D341Med (cell line): ENCODE results near the gene DPEP3.

Source experiments
- DNase-seq: peaks from one replicate; pipeline ENCODE4 v3.0.0; 2012; ENCODE audit warnings: low spot score

The DPEP3 gene

DNA sequence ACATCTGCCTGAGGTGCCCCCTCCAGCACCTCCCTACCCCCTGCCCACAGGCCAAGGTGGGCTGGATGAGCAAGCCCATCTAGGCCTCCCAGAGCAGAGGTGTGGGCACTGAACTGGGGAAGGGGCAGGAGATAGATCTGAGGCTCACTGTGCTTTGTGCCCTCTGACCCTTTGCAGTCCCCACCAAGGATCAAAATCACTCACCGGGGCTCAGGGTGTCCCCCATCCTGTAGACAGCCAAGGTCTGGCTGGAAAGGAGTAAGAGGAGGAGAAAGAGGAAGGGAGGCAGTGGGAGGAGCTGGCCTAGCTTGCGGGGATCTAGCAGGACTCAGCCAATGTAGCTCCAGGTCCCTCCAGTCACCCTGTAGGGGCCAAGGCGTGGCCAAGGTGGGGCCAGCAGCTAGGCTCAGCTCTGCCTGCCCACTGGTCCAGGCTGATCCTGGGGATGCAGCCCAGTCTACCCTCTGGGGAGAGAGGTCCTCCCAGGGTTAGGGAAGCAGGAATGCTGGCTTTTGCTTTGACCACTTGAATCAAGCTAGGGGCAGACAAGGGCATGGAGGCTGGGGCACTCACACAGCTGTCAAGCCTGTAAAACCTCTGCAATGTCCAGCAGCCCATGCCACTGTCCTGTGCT is 13.6 kb downstream of the DPEP3 start:
- DNase-seq = no peak

DNA sequence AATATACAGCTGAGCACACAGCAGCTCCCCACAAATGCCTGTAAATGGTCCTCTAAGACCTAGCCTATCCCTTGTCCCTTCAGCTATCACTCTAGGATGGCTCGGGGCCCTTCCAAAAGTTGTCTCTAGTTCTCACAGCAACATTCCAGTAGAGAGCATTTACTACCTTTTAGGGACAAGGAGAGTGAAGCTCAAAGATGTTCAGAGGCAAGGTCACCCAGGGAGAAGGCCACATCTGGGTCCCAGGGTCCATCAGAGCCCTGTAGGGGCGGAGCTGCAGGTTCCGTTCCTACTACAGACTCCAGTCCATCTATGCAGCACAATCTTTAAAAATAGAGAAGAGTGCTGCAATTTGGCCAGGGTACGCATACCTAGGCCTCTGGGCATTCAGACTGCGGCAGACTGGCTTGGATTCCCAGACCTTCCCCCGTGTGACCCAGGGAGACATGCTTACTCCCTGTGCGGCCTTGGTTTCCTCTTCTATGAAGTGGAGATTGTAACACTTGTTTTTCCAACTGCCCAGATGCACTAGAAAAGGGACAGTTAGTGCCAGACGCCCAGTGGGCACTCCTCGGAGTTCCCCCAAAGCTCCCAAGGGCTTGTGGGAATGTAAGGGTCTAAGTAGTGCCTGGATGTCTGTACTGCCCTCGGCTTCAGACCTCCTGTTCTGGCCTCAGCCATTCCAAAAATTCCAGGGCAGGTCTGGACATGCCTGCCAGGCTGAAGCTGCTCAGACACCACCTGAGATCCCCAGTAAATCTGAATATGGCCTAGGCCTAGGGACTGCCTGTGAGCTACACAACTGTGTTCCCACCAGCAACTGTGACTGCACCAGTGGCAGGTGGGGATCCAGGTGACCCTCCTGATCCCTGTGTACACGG is 14.4 kb downstream of the DPEP3 start:
- DNase-seq = no peak

DNA sequence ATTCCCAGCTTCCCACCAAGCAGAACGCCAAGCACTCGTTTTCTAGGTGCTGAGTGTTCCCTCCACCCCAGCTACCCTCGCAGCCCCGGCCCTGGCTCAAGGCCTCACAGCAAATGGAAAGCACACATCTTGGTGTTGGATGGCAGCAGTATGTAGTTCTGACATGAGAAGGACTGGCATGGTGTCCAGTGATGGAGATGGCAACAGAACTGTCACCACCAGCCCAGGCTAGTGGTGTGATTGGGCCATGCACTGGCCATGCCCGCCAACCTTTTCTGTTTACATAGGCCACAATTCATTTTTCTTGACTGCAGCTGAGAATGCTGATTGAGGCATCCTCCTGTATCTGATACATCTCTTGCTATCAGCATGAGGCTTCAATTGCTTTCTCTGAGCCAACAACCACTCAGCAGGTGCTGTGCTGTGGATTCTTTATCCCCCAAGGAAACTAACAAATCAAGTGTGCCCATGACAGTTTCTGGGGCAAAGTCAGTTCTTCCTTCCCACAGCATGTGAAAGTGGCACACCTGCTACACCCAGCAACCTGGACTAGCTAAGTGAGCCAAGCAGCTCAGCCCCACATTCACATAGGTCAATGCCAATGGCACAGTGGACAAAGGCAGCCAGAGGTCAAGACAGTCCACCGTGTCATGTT is 15.7 kb downstream of the DPEP3 start:
- DNase-seq = no peak

DNA sequence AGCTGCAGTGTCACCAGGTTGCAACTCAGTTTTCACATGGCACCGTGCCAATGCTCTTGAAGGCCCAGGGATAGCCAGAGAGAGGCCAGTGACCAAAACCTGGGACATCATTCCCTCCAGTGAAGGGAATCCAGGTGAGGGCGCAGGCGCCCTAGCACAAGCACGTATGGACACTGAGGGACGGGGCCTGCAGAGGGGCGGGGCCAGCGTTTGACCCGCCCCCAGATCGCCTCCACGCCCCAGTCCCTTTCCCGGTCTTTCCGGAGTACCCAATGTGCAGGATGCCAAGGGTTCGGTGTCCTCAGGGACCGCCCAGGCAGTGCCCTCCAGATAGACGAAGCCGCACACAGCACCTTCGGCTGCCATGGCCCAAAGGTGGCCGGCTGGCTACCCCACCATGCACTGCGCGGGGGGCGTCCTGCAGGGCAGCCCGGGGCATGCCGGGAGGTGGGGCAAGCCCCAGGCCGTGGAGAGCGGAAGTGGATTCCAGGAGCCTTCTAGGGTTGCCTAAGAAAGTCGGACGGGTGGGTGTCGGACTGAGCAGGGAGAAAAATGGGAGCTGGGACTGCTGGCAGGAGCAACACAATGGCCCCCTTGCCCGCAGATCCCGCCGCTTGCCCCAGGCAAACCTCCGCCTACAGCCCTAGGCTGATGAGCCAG is 16.5 kb downstream of the DPEP3 start:
- no peak for DNase-seq

DNA sequence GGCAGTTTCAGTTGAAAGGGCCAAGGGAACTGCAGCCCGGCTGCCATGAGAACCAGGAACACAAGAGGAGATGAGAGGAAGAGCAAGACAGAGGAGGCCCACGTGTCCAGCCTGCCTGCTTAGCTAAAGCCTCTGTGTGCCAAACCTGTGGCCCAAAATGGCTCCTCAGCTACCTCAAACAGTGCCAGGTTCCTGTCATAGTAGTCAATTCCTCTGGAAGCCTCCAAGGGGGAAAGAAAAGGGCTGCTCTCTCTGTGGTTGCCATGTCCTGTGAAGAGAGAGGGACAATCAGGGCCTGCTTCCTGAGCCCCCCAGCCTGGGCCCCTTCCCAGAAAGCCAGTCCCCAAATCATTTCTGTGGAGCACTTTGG is 17.0 kb downstream of the DPEP3 start:
- DNase-seq = no peak

DNA sequence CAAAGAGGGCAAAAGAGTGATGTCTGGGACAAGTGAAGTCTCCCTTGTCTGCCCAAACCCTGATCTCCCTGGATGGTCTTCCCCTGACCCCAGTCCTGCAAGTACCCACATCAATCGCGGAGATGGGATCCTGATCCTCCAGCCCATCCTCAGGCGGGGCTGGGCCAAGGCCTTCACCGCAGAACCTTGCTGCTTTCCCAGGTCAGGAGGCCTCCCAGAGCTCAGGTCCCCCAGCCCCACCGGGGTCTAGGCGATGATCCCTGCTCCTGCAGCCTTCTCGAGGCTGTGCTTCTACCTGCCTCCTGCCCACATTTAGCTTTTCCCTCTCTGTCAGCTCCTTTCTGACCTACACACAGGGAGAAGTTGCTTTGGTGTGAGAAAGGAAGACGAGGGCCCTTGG is 18.2 kb downstream of the DPEP3 start:
- DNase-seq = no peak

DNA sequence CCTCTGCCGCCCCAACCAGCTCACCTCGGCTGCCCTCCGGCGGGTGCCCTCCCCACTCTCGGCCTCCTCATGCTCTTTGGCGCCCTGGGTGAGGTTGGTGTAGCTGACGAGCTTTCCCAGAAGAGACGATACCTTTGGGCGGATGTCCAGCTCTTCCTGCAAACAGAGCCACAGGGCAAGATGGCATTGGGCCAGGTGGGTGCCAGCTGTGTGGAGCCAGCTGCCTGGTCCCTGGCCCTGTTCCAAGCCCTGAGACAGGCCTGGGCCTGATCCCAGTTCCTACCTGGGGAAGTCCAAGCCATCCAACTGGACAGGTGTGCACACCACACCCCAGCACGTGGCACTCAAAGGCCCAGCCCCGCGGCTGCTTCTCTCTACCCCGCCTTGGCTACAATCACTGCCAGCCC is 18.7 kb downstream of the DPEP3 start:
- DNase-seq = no peak

DNA sequence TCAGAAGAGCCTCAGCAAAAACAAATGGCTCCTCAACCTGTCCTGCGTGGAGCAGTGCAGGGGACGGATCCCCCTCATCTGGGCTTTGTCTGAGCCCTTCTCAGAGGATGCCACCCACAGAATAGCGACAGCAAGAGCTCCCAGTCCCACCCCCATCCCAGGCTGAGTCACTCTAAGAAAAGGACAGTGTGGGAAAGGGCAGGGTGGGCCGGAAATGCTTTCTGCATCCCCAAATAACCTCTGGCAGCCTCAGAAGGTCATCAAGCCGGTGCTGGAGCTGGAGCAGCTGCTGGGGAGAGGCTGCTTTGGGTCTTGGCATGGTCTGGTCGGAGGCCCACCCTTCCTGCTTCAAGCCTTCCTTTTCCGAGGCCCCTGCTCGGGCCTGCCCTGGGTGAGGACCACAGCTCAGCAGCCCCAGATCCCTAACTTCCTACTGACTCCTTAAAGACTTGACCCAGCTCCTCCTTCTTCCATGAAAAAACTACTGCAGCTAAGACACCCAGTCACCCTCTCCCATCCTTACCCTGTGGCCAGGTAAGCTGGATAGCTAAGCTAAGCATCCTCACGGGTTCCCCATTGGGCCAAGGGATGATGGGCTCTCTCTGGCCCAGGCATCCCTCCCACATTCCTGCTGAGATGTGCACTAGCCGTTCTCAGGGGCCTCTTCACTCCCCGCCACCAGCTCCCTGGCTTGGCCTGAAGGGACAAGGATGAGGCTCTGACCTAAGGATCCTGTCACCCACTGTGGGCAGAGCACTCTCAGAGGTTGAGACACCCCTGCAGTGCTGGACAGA is 20.6 kb downstream of the DPEP3 start:
- DNase-seq = no peak

DNA sequence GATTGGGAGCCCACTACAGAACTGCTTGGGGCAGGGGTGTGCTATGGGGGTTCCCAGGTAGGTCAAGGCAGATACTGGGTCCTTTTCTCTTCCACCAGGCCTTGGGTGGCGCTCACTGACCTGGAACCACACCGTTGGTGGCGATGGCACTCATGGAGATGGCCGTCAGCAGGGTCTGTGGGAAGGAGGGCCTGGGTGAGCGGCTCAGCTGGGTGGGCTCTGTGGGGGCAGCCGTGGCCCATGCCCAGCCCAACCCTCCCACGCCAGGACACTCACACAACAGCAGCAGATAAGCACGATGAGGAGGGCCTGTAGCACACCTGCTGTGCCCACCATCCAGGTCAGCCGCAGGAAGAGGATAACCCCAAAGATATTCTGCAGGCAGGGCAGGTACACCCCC is 22.7 kb downstream of the DPEP3 start:
- no peak for DNase-seq

DNA sequence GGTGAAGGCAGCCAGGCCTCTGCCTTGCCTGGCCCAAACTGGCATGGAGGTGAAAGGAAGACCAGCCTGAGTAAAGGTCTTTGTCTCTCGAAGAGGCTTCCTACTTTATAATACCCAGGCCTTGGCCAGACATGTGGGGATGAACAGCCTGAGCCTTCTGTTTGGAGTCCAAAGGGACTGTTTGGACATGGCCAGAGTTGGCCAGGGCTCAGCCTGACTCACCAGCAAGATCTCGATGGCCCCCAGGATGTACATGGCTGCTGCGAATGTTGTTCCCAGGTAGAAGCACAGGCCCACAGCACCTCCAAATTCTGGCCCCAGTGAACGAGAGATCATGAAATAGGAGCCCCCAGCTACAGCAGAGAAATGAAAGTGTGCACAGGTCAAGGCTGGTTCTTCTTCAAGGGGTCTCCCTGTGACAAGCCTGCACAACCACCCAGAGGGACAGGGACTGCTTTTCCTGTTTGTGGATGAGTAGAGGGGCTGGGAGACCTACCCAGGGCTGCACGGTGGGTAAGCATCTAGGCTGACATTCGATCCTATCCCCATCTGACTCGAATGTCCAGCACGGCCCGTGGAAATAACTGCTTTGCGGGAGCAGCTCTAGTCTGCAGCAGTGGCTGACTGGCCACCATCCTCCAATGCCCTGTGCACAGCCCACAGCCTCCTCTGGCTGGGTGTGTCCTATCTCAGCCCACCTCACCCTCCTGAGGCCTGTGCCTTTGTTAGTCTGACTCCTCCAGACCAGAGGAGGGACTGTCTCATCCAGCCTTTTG is 25.7 kb downstream of the DPEP3 start:
- no peak for DNase-seq

DNA sequence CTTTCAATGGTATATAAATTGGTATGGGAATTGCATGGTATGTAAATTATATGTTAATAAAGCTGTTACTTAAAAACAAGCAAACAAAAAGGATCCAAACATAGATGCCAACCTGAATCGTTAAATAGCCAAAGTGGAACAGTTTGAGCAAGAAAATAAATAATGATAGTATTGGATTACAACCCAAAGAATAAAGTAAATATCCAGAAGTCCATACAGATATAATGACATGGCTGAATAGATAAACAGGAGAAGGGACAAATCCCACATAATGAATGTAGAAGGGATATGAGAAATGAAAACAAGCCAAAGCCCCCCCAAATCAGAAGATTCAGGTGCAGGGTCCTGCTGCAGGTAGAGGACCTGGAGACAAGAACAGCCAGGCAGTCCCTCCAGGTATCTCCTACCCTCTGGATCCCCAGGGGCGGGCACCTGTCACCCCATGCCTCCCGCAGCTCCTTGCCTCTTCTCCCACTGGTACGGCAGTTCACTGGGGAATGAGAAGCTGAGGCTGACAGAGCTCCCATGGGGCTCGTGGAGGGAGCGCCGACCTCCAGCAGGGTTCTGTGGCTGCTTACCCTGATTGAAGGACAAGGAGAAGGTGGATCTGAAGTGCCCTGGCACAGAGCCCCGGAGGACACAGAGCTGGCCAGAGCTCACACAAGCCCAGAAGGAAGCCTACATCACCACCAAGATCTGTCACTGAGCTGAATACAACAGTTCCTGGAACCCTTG is 26.5 kb downstream of the DPEP3 start:
- no peak for DNase-seq

DNA sequence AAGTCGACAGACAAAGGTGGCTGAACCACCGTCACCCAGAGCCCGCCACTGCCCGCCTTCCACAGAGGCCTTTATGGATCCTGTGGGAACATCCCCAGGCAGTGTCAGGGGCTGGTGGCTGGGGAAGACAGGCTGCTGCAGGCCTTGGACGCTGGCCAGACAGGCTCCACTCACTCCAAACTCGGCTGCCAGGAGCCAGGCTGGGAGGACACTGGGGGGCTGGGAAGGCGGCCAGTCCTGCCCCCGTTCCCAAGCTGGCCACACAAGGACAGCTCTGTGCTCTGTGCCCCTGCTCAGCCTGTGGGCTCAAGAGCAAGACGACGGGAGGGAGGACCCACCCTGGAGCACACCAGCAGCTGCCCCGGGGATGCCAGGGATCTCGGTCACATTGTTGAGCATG is 28.8 kb downstream of the DPEP3 start:
- no peak for DNase-seq

DNA sequence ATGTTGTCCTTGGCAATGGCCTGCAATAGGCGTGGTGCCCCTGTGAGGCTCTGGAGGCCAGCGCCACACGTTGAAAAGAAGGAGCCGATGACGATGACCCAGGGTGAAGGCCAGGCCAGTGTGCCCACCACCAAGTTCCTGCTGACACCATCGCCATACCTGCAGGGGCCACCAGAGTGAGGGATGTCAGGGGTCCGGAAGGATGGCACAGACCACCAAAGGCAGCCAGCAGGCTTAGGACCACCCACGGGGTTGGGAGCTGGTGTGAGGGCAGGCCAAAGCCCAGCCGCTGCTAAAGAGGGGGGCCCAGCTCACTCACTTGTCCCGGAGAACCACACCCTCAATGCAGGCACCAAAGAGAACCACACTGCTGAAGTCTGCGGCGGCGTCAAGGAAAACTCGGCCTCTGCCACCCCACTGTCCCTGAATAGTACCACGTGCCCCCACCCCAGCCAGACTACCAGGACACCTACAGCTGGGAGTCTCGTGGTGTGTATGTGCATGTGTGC is 29.9 kb downstream of the DPEP3 start:
- DNase-seq = no peak

DNA sequence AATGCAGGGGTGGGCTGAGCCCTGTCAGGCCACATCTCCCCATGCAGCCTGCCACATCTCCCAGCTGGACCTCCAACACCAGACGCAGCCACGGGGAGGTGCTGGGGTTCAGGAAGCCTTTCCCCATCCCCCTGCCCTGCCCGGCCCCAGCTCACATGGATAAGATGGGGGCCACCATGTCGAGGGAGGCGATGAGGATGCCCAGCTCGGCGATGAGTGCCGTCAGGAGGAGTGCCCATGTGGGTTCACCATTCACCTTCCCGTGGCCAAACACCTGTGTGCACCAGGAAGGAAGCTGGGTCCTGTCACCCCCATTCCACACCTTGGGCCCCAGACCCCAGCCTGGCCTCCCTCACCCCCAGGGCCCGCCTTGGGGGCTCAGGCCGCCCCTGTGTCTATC is 30.7 kb downstream of the DPEP3 start:
- no peak for DNase-seq

DNA sequence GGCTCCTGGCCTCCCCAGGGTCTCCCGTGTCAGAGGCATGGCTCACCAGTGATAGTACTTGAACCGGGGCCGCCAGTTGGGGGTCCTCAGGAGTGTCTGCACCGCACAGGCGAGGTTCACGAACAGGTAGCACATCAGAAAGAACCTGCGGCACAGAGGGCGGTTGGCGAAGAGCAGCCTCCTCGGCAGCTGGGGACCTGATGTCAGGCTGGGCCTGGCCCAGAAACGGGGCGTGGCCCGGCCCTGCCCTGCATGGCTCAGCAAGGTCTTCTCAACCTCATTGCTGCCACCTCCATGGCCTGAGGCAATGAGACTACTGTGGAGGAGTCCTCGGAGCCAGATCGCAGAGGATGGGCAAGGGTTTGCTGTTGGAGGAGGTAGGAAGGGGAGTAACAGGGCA is 32.3 kb downstream of the DPEP3 start:
- no peak for DNase-seq

DNA sequence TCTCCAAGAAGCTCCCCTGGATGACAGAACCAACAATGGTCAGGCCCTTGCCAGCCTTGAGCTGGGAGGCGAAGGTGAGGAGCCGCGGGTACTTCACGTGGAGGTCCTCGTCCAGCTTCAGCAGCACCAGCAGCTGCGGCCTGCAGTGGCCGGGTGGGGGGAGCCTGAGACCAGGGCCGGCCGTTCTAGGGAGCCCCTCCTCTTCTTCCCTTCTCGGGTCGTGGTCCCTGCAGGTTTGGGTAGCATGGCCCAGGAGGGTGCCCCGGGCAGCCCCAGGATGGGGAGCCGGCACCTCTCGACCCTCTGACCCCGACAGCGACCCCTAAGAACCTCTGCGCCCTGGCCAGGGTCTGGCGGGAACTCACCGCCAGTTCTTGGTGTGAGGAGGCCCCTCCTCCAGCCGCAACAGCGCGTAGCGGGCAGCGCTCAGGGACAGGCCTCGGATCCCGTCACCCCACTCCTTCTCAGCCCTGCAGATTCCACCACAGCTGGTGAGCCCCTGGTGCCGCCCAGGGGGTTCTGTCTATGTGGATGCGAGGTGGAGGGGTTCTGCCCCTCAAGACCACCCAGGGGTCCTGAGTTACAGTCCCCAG is 33.2 kb downstream of the DPEP3 start:
- DNase-seq = no peak

DNA sequence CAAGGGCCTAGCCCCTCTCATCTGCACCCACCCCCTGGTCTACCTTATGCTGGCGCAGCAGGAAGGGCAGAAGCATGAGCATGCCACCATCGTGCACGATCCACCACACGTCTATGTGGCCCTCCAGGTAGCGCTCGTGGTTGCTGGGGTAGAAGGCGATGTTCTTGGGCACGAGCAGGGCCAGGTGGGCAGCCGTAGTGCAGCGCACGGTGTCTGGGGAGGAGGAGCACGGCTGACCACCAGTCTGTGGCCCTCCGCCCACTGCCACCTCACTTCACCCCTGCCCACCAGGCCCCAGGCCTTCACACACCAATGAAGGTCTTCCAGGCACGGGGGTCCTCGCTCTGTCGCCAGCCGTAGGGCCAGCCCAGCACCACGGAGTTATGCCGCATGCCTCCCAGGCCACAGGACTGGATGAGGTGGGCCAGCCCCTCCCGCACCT is 34.1 kb downstream of the DPEP3 start:
- DNase-seq = no peak

DNA sequence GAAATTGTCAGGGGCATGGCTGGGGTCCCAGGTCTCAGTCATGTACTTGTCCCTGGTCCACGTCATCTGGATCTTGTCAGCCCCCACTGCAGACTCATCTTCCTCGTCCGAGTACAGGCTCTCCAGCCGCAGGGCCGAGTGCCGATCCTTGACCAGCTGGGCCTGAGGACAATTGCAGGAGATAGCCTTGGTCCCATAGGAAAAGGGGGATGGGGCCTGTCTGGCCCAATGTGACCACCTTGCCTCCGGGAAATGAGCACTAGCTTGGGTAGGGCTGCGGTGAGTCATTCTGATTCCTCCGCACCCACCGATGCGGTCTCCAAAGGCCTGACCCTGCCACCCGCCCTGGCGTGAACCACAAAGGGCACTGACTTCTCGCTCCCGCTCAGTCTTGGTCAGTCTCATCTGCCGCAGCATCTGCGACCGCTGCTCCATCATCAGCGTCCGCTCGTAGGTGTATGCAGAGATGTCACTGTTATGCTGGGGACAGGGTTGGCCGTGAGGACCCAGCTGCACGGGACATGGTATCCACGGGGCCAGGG is 34.8 kb downstream of the DPEP3 start:
- no peak for DNase-seq

DNA sequence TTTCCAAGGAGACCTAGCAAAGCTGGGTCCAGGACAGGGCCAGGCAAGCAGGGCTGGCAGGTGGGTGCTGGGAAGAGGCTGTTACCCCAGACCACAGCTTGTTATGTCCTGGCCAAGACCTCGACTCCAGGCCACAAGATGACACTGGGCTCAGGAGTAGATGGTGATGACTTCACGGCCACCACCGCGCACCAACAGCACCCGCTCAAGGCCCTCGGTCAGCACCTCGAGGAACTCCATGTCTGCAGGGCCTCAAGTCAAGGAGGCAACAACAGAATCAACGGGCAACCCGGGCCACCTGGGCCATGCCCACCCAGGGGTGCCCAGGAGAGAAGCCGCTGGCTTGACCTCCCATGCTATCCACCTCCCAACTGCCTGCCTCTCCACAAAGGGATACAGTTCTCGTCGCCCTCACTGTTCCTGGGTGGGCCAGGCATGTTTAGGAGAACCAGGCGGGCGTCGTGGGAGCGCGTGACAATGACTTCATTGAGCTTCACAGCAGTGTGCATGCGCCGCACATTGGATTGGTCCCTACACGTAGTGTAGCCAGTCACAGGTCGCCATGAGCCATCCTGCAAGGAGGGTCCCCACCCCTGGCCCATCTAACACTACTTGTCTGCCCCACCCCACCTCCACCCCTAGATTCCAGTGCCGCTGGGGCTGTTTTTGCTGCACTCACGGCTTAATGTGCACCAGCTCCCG is 35.5 kb downstream of the DPEP3 start:
- no peak for DNase-seq
